ENCODE data around the gene SEC14L2. TPM values are rescaled to one million over a fixed set of nuclear protein-coding genes. Genes with fewer than 3 reads are reported as not detected.
"Not testable (repeated sequence)": the region's sequence is repeated elsewhere in the genome, so short reads cannot be mapped to it uniquely, and the experiment has no call there.

SEC14L2 gene
- total RNA-seq, 1 donor: 3.2 TPM

DNA sequence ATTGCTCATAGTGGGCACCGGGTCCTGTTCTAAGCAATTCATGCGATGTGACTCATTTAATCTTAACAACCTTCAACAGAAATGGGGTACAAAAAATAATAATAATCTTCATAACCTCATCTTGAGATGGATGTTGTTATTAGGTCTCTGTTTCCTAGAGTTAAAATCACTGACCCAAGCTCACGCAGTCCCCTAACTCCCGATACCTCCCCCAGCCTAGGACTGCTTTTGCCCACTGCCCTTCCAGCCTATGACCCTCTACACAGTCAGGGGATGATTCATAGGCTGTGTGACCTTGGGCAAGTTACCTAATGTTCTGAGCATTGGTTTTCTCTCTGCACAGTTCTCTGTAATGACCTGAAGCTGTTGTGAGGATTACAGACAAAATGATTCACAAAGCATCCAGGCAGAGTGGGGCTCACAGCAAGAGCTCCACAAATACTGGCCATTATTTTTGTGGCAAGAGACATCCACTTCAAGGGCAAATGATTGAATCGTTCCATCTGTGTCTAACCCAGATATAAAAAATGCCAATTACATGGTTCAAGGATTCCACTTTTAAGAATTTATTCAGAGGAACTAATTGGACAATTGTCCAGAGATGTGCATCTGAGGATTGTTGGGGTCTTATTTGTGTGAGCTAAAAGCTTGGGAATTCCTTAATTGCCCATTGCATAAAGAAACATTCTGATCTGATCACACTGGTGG lies 48.8 kb downstream of the SEC14L2 start:
- DNase-seq (ENCODE audit: low read depth in 2 of 3, low spot score in 2 of 3): no peak

DNA sequence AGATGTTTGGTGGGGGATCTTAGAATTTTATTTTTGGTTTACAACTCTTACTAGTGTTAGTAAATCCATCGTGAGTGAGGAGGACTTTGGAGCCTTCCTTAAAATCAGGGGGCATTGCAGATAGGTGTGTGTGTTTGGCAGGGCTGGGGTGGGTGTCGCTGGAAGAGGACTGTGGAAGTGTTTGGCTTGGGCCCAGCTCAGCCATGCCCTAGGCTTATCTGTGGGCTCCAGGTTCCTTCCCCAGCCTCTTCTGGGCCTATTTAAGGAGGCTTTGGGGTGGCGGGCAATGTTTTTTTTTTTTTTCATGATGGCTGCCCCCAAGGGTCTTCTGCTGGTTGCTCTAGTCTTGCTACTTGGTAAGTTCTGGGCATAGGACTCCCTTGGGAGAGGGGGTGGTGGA lies 50.8 kb downstream of the SEC14L2 start:
- DNase-seq (ENCODE audit: low read depth in 2 of 3, low spot score in 2 of 3): no peak

DNA sequence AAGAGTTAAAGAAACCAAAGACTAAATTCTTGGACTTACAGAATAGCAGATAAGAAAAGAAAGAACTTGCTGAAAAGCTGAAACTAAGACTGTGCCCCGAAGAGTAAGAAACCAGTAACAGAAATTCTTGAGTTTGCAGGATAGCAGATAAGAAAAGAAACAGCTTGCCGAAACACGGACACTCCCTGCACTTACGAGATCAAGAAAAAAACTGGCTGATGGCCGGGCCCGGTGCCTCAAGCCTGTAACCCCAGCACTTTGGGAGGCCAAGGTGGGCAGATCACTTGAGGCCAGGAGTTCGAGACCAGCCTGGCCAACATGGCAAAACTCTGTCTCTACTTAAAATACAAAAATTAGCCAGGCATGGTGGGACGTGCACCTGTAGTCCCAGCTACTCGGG lies 54.7 kb downstream of the SEC14L2 start:
- not testable (repeated sequence) for DNase-seq (ENCODE audit: low read depth in 2 of 3, low spot score in 2 of 3)

GRCh38 chr22:30452861-30453260 lies 56.0 kb downstream of the SEC14L2 start:
- no peak for DNase-seq (ENCODE audit: low read depth in 2 of 3, low spot score in 2 of 3)

DNA sequence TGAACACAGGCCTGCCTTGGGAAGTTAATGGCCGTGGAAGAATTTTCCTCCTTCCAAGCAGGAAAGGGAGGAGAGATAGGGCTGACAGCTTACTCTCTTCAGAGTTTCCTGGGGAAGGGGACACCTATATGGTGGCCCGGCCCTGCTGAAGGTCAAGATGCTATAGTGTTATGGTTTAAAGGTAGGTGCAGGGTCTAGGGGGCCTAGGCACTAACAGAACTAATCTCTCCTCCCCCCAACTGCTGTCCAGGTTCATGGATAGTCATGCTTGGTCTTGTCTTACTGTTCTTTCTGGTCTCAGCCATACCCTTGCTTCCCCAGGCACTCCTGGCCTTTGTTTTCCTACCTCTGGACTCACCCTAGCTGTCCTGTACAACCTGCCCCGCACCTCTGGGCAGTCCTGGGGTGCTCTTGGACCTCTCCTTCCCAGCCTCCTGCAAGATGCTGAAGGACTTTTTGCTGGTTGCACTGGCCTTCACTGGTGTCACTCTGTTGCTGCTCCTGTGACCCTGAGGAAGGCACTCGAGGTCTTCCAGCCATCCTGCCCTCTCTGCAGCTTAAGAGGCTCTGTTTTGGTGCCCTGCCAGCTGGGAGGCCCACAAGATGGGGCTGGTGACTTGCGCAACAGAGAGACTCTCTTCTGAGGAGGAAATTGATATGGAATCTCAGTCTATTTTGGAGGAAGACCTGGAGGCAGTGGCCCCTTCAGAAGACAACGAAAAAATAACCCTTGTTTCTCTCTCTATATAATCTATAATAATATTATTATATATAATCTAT lies 57.1 kb downstream of the SEC14L2 start:
- peak in 1 of 3 donors; percentile 61 for DNase-seq (ENCODE audit: low read depth in 2 of 3, low spot score in 2 of 3)

DNA sequence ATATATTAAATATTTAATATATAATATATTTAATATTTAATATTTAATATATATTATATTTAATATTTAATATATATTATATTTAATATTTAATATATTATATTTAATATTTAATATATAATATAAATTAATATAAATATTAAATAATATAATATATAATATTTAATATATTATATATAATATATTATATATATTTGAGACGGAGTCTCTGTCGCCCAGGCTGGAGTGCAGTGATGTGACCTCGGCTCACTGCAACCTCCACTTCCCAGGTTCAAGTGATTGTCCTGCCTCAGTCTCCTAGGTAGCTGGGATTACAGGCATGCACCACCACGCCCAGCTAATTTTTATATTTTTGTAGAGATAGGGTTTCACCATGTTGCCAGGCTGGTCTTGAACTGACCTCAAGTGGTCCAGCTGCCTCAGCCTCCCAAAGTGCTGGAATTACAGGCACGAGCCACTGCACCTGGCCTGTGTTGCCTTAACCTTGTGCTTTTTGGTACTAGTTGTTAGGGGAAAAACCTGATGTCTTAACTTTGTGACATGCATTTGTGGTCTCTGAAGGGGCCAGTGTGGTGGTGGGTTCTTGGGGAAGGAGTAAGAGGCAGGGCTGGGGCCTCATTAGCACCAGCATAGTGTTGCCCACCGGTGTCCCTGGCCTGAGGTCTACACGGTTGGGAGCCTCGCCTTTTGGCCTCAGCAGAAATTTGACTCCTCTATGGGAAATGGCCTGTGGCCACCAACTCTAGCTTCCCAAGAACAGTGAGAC lies 58.4 kb downstream of the SEC14L2 start:
- DNase-seq (ENCODE audit: low read depth in 2 of 3, low spot score in 2 of 3): no peak

DNA sequence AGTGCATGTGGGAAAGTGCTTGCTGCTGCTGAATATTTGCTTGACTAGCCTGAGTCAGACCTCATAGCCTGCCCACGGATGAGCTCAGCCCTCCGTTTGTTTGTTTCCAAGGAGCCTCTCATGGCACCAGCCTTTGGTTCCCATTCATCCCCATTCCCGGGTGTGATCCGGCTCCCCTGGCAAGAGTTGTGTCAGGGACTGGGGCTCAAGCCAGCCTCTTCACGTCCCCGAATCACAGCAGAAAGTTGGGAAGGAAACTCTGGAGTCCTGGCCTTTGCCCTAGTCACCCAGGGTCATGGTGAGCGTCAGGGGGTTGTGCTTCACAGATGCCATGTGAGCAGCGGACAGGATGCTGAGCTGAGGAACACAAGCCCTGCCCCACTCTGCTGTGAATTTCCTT lies 61.2 kb downstream of the SEC14L2 start:
- no peak for DNase-seq (ENCODE audit: low read depth in 2 of 3, low spot score in 2 of 3)

GRCh38 chr22:30459181-30460052 lies 62.6 kb downstream of the SEC14L2 start:
- peak in 2 of 3 donors; percentile 46 to 68 for DNase-seq (ENCODE audit: low read depth in 2 of 3, low spot score in 2 of 3)

DNA sequence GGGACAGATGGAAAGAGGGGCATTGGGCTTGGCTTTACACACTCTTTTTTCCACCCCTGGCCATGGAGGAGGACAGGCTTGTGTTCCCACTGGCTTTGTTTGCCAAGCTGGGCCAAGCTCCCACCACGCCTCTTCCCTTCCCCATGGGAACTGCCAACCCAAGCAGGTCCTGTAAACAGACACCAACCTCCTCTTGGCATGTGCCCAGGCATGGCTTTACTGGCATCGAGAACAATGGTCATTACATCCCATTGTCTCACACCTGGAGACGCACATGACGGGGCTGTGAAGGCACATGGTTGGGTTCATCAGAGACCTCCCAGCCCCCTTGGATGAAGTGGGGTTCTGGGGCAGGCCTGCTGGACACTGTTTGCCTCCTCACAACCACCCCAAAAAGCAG lies 63.3 kb downstream of the SEC14L2 start:
- no peak for DNase-seq (ENCODE audit: low read depth in 2 of 3, low spot score in 2 of 3)

GRCh38 chr22:30460555-30460954 lies 63.7 kb downstream of the SEC14L2 start:
- DNase-seq (ENCODE audit: low read depth in 2 of 3, low spot score in 2 of 3): not testable (repeated sequence)

DNA sequence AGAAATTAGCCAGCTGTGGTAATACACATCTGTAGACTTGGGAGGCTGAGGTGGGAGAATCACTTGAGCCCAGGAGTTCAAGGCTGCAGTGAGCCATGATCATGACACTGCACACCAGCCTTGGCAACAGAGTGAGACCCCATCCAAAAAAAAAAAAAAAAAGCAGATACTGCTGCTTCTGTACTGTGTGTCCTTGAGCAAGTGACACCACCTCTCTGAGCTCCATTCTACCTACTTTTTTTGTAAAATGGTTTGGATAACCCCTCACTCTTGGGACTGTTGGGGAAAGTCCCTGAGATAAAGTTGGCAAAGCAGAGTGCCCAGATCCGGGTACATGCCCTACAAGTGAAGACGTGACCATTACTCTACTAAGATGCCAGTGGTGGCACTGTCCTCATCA lies 72.3 kb downstream of the SEC14L2 start:
- no peak for DNase-seq (ENCODE audit: low read depth in 2 of 3, low spot score in 2 of 3)

- no peak for DNase-seq (ENCODE audit: low read depth in 2 of 3, low spot score in 2 of 3)
These were observed 73.8 kb downstream of the SEC14L2 start for GRCh38 chr22:30470655-30471054.

GRCh38 chr22:30471616-30472318 lies 74.9 kb downstream of the SEC14L2 start, which contains the start of gene SEC14L3:
Gene SEC14L3, minus strand, starts transcription at chr22:30472017. Its CDS starts 59 bp downstream, at chr22:30471958.
- no peak for DNase-seq (ENCODE audit: low read depth in 2 of 3, low spot score in 2 of 3)

GRCh38 chr22:30472994-30473720 lies 76.3 kb downstream of the SEC14L2 start:
- DNase-seq (ENCODE audit: low read depth in 2 of 3, low spot score in 2 of 3): no peak

DNA sequence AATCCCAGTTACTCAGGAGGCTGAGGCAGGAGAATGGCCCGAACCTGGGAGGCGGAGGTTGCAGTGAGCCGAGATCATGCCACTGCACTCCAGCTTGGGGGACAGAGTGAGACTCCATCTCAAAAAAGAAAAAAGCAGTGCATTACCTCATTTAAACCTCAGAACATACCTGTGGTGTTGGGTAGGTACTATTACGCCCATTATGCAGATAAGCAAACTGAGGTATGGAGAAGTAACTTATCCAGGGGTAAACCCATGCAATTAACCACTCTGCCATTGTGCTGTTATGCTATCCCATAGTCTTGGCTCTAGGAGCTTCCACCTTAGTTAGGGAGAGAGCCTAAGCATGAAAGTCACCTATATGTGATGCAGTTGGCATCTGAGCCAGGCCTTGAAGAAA lies 77.3 kb downstream of the SEC14L2 start:
- no peak for DNase-seq (ENCODE audit: low read depth in 2 of 3, low spot score in 2 of 3)
